SU-DHL-6 (cell line): ENCODE results near the gene PRKCA.

Experiments
- H2AFZ ChIP-seq: fragments of 200-600 bp; sonication (generic); 2 replicates; pipeline ENCODE4 v1.6.1; 2014; ENCODE audit warnings: low read depth, mild to moderate bottlenecking, moderate library complexity, mixed read lengths, antibody characterized with exemption, low read length; ENCODE audit not compliant: severe bottlenecking
- H3F3A ChIP-seq: fragments of 200-600 bp; shearing (Covaris generic); 2 replicates; pipeline ENCODE4 v1.6.0; 2016; ENCODE audit warnings: antibody characterized with exemption, mild to moderate bottlenecking; ENCODE audit not compliant: insufficient read depth
- H3K27ac ChIP-seq: fragments of 200-600 bp; sonication (generic); 2 replicates; pipeline ENCODE4 v1.5.1; 2016; ENCODE audit warnings: low read depth, mild to moderate bottlenecking, low read length, moderate library complexity, mixed read lengths
- H3K27me3 ChIP-seq: fragments of 200-600 bp; sonication (generic), shearing (Covaris generic); 2 replicates; pipeline ENCODE4 v1.6.0; 2014; ENCODE audit warnings: mild to moderate bottlenecking, low read length
- H3K36me3 ChIP-seq: fragments of 200-600 bp; sonication (generic); 2 replicates; pipeline ENCODE4 v1.6.1; 2014; ENCODE audit warnings: mild to moderate bottlenecking, low read length, mixed read lengths
- H3K4me2 ChIP-seq: fragments of 300-600, 200-600 bp; shearing (Covaris generic), sonication (generic); 2 replicates; pipeline ENCODE4 v1.6.0; 2014; ENCODE audit warnings: low read length, low read depth, mild to moderate bottlenecking; ENCODE audit not compliant: poor library complexity, severe bottlenecking
- H3K4me3 ChIP-seq: fragments of 200-600 bp; sonication (generic); 2 replicates; pipeline ENCODE4 v1.5.1; 2014; ENCODE audit warnings: antibody characterized with exemption, low read length, mild to moderate bottlenecking, mixed read lengths; ENCODE audit not compliant: insufficient read depth, poor library complexity, severe bottlenecking
- H3K79me2 ChIP-seq: fragments of 200-600 bp; sonication (generic); 2 replicates; pipeline ENCODE4 v1.6.1; 2014; ENCODE audit warnings: mild to moderate bottlenecking, low read length, moderate library complexity; ENCODE audit not compliant: insufficient read depth
- H3K9ac ChIP-seq: fragments of 200-600 bp; sonication (generic); 2 replicates; pipeline ENCODE4 v1.7.0; 2014; ENCODE audit warnings: mild to moderate bottlenecking, low read length
- H3K9me2 ChIP-seq: fragments of 200-600 bp; sonication (generic); replicated peaks from 2 replicates; pipeline ENCODE4 v1.6.1; 2014; ENCODE audit warnings: low read length; ENCODE audit not compliant: insufficient read depth
- H3K9me3 ChIP-seq: fragments of 200-600 bp; sonication (generic); 2 replicates; pipeline ENCODE4 v1.6.1; 2014; ENCODE audit warnings: low read length, mixed read lengths; ENCODE audit not compliant: insufficient read depth
- H4K20me1 ChIP-seq: fragments of 200-600 bp; sonication (generic); 2 replicates; pipeline ENCODE4 v1.6.1; 2014; ENCODE audit warnings: low read depth, mild to moderate bottlenecking, antibody characterized with exemption, low read length, moderate library complexity, mixed read lengths
- EZH2phosphoT487 ChIP-seq: fragments of 200-600 bp; sonication (generic), shearing (Covaris generic); conservative IDR thresholded peaks from 2 replicates; pipeline ENCODE4 v1.6.1; 2018; ENCODE audit warnings: mild to moderate bottlenecking, antibody characterized with exemption, low read length, moderate library complexity, mixed read lengths
- TF ChIP-seq, protein P1 (sequence below): fragments of 200-600 bp; sonication (generic); IDR thresholded peaks from one replicate; pipeline ENCODE4 v1.5.1; 2017; ENCODE audit warnings: antibody characterized with exemption, mild to moderate bottlenecking, low read length, moderate library complexity; ENCODE audit not compliant: insufficient read depth, poor library complexity, severe bottlenecking

Gene PRKCA

DNA sequence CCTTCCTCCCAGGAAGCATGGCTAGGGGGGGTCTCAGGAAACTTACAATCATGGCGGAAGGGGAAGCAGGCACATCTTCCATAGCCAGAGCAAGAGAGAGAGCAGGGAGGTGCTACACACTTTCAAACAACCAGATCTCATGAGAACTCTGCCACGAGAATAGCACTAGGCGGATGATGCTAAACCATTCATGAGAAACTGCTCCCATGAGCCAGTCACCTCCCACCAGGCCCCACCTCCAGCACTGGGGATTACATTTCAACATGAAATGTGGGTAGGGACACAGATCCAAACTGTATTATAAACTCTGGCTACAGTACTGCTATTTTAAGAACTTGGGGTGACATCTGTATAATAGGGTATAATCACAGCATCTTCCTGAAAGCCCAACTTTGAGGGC lies 449.4 kb downstream of the PRKCA start:
- Histone ChIP-seq H3K9ac (no peak overlapping the region), H2AFZ (no peak overlapping the region), H3F3A (no peaks in the 10 kb centered on the region), H3K27ac (no peak overlapping the region), H3K9me2 (no peaks in the 10 kb centered on the region), H3K36me3 (peaks cover 5% of the 10 kb centered on the region; the same call in 1 of the 2 replicates), H3K27me3 (no peaks in the 10 kb centered on the region), H3K4me2 (no peak overlapping the region), H3K9me3 (no peaks in the 10 kb centered on the region), H3K4me3 (no peak overlapping the region), H4K20me1 (no peaks in the 10 kb centered on the region), H3K79me2 (no peaks in the 10 kb centered on the region)
- TF ChIP-seq EZH2phosphoT487, result no peak
- TF ChIP-seq, protein P1, sequence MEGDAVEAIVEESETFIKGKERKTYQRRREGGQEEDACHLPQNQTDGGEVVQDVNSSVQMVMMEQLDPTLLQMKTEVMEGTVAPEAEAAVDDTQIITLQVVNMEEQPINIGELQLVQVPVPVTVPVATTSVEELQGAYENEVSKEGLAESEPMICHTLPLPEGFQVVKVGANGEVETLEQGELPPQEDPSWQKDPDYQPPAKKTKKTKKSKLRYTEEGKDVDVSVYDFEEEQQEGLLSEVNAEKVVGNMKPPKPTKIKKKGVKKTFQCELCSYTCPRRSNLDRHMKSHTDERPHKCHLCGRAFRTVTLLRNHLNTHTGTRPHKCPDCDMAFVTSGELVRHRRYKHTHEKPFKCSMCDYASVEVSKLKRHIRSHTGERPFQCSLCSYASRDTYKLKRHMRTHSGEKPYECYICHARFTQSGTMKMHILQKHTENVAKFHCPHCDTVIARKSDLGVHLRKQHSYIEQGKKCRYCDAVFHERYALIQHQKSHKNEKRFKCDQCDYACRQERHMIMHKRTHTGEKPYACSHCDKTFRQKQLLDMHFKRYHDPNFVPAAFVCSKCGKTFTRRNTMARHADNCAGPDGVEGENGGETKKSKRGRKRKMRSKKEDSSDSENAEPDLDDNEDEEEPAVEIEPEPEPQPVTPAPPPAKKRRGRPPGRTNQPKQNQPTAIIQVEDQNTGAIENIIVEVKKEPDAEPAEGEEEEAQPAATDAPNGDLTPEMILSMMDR, result no peak

GRCh38 chr17:66752411-66752810 lies 450.0 kb downstream of the PRKCA start:
- Histone ChIP-seq H4K20me1 (no peaks in the 10 kb centered on the region), H3K9me2 (no peaks in the 10 kb centered on the region), H3K4me2 (no peak overlapping the region), H3K79me2 (no peaks in the 10 kb centered on the region), H3K27me3 (no peaks in the 10 kb centered on the region), H3K9me3 (no peaks in the 10 kb centered on the region), H3K27ac (no peak overlapping the region), H3F3A (no peaks in the 10 kb centered on the region), H3K4me3 (no peak overlapping the region), H2AFZ (no peak overlapping the region), H3K36me3 (peaks cover 5% of the 10 kb centered on the region; the same call in 1 of the 2 replicates), H3K9ac (no peak overlapping the region)
- TF ChIP-seq EZH2phosphoT487, result no peak
- TF ChIP-seq, protein P1, result no peak

DNA sequence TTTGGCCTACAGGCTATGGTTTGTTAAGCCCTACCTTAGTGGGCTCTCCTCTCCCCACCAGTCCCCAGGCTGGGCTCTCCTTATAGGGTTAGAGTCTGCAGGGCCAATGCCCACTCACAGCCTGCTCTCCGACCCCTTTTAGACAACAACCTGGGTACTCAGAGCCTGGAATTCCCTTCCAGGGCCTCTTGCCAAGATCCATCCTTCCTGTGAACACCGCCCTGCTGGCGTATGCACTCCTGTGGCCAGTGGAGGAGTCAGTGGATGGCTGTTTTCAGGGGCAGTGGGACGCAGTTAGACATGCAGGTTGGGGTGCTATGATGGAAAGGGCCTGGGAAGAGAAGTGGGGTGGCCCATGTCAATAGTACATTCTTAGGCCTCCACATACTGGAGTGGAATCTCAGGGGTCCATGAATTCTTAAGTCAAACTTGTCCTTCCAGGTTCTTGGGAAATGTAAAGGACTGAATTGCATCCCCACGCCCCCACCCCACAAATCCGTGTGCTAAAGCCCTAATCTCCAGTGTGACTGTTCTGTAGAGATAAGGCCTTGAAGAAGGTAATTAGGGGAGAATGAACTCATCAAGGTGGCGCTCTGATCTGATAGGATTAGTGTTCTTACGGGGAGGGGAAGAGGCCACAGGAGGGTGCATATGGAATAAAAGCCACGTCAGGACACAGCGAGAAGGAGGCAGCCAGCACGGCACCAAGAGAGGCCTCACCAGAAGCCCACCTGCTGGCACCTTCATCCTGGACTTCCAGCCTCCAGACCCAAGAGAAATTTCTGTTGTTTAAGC lies 450.9 kb downstream of the PRKCA start:
- TF ChIP-seq EZH2phosphoT487, result no peak
- TF ChIP-seq, protein P1, result no peak
- H2AFZ ChIP-seq, result no peak overlapping the region

More for the DNA sequence above, 450.9 kb downstream of the PRKCA start:
- peaks cover 5% of the 10 kb centered on the region; the same call in 1 of the 2 replicates for H3K36me3 ChIP-seq
- no peaks in the 10 kb centered on the region for H3K9me2 ChIP-seq
- H3K9me3 ChIP-seq, result no peaks in the 10 kb centered on the region
- no peak overlapping the region for H3K4me2 ChIP-seq
- no peaks in the 10 kb centered on the region for H4K20me1 ChIP-seq
- no peaks in the 10 kb centered on the region for H3K27me3 ChIP-seq
- no peak overlapping the region for H3K4me3 ChIP-seq
- H3K9ac ChIP-seq, result no peak overlapping the region
- H3K79me2 ChIP-seq, result no peaks in the 10 kb centered on the region
- H3K27ac ChIP-seq, result no peak overlapping the region
- H3F3A ChIP-seq, result no peaks in the 10 kb centered on the region
